CD4-positive, alpha-beta T cell (primary cell): ENCODE measurements around the gene TMPRSS7. TPM values are rescaled to one million over a fixed set of nuclear protein-coding genes. Genes with fewer than 3 reads are reported as not detected.

Experiments
- ATAC-seq: fragments of 200-7000 bp; cut with Tn5 transposase; one replicate; pipeline ENCODE4 v1.10.0; 2022; ENCODE audit warnings: mild to moderate bottlenecking; ENCODE audit not compliant: poor library complexity
- CTCF ChIA-PET: fragments of 350-600 bp; sonication (Branson Sonifier 250); formaldehyde crosslinking; loops from one replicate; lab custom pipeline; 2021; ENCODE audit warnings: antibody characterized with exemption, inconsistent platforms; lab: Charles Lee
- POLR2A ChIA-PET: fragments of 350-600 bp; sonication (Branson Sonifier 250); formaldehyde crosslinking; loops from one replicate; lab custom pipeline; 2021; ENCODE audit warnings: antibody characterized with exemption, inconsistent platforms; lab: Charles Lee
- DNase-seq, 14 experiments: peaks; one replicate each; pipeline ENCODE4 v3.0.0-alpha.2; 2013 to 2020; ENCODE audit warnings: mixed read lengths in 2 of 14
- H3K27ac ChIP-seq, 2 donors: one replicate each; pipeline versions ENCODE4 v1.5.1 to v1.7.0; 2013; ENCODE audit warnings: low read length in 2 of 2, low read depth in 1 of 2, mild to moderate bottlenecking in 1 of 2
- H3K27me3 ChIP-seq, 2 experiments: 1 replicate in 1 of 2; 2 replicates in 1 of 2; pipeline versions ENCODE4 v1.6.1 to v1.7.0; 2013; ENCODE audit warnings: low read length in 2 of 2, control low read depth in 1 of 2, mild to moderate bottlenecking in 1 of 2, moderate library complexity in 1 of 2; ENCODE audit not compliant: insufficient read depth in 2 of 2, control insufficient read depth in 1 of 2
- H3K36me3 ChIP-seq: one replicate; pipeline ENCODE4 v1.6.1; 2013; ENCODE audit warnings: low read length, control low read depth; ENCODE audit not compliant: insufficient read depth
- H3K4me1 ChIP-seq: one replicate; pipeline ENCODE4 v1.6.1; 2013; ENCODE audit warnings: low read length, control low read depth; ENCODE audit not compliant: insufficient read depth
- H3K4me3 ChIP-seq: one replicate; pipeline ENCODE4 v1.5.1; 2013; ENCODE audit warnings: mild to moderate bottlenecking, low read length, moderate library complexity
- H3K9me3 ChIP-seq, 2 experiments: 1 replicate in 1 of 2; 2 replicates in 1 of 2; pipeline versions ENCODE4 v1.6.1 to v1.7.0; 2013; ENCODE audit warnings: low read length in 2 of 2, mild to moderate bottlenecking in 2 of 2, control low read depth in 1 of 2, moderate library complexity in 1 of 2; ENCODE audit not compliant: control insufficient read depth in 1 of 2, insufficient read depth in 1 of 2
- H3K27ac Mint-ChIP-seq: one replicate; pipeline ENCODE4 v1.8.0; 2020; ENCODE audit warnings: mixed read lengths
- H3K27me3 Mint-ChIP-seq: one replicate; pipeline ENCODE4 v1.8.0; 2021; ENCODE audit warnings: mixed read lengths
- H3K36me3 Mint-ChIP-seq: one replicate; pipeline ENCODE4 v1.8.0; 2021; ENCODE audit warnings: low read depth, mixed read lengths
- H3K4me1 Mint-ChIP-seq: one replicate; pipeline ENCODE4 v1.8.0; 2021; ENCODE audit warnings: low read depth, mixed read lengths
- H3K4me3 Mint-ChIP-seq: one replicate; pipeline ENCODE4 v1.8.0; 2020; ENCODE audit warnings: mild to moderate bottlenecking, mixed read lengths
- H3K9me3 Mint-ChIP-seq: one replicate; pipeline ENCODE4 v1.8.0; 2020; ENCODE audit warnings: mixed read lengths
- CTCF ChIP-seq: fragments of 200-600 bp; IDR thresholded peaks from one replicate; pipeline ENCODE4 v1.8.0; 2022; ENCODE audit warnings: antibody characterized with exemption, mild to moderate bottlenecking
- intact Hi-C, 2 experiments: fragments of 100-400 bp; cut with DNase I in 1 of 2; cut with micrococcal nuclease in 1 of 2; formaldehyde crosslinking; loops; one replicate each; pipeline versions ENCODE4 v1.15.1 to v1.9.0; 2023 to 2025; cut with DNase I, micrococcal nuclease
- total RNA-seq, 174 experiments: library from RNA in 2 of 174; stranded (reverse) in 2 of 174; gene quantifications; one replicate each; pipeline ENCODE4 v1.2.3 and lab custom pipeline; 2021 to 2026

The TMPRSS7 gene
- total RNA-seq, 2 experiments from 2014 or later = 0.14 TPM; not detected in 1

GRCh38 chr3:112007633-112008032 is 26.9 kb upstream of the TMPRSS7 start:
- no peak for ATAC-seq
- no peak for TF ChIP-seq CTCF
- H3K4me3 Mint-ChIP-seq = no peak overlapping the region
- H3K36me3 ChIP-seq = no peaks in the 10 kb centered on the region
- no peaks in the 10 kb centered on the region for H3K27me3 Mint-ChIP-seq
- intact Hi-C loops = no loop called here
- no peaks in the 10 kb centered on the region for H3K9me3 ChIP-seq
- no peak for DNase-seq
- H3K27me3 ChIP-seq = no peaks in the 10 kb centered on the region
- H3K4me1 Mint-ChIP-seq = peaks cover 18% of the 10 kb centered on the region
- no peaks in the 10 kb centered on the region for H3K36me3 Mint-ChIP-seq
- no peak overlapping the region for H3K27ac ChIP-seq
- ChIA-PET POLR2A (interaction anchor here (2.5 kb wide), 1 partner anchor 19 kb away, joined by 6 read pairs; no protein-coding TSS in a partner anchor), CTCF (interaction anchor here (2.0 kb wide), 1 partner anchor 9 kb away, joined by 4 read pairs; the partner anchor contains the start of gene TAGLN3)
- peaks cover 12% of the 10 kb centered on the region for H3K4me1 ChIP-seq
- no peak overlapping the region for H3K27ac Mint-ChIP-seq
- H3K4me3 ChIP-seq = no peak overlapping the region
- H3K9me3 Mint-ChIP-seq = no peaks in the 10 kb centered on the region

- ChIA-PET CTCF (no interaction called here), POLR2A (no interaction called here)
- Histone ChIP-seq H3K36me3 (no peaks in the 10 kb centered on the region), H3K4me3 (no peak overlapping the region), H3K27ac (no peak overlapping the region), H3K4me1 (peaks cover 8% of the 10 kb centered on the region), H3K9me3 (no peaks in the 10 kb centered on the region), H3K27me3 (no peaks in the 10 kb centered on the region)
- DNase-seq (no peak), ATAC-seq (no peak)
- intact Hi-C loops = loop anchor here in 1 of 2 experiments (5.0 kb wide), 1 partner anchor 32 kb away; the partner anchor contains the start of gene ABHD10
- H3K27me3 Mint-ChIP-seq = no peaks in the 10 kb centered on the region
- H3K36me3 Mint-ChIP-seq = no peaks in the 10 kb centered on the region
- no peak overlapping the region for H3K4me3 Mint-ChIP-seq
- no peak overlapping the region for H3K27ac Mint-ChIP-seq
- H3K9me3 Mint-ChIP-seq = no peaks in the 10 kb centered on the region
- H3K4me1 Mint-ChIP-seq = peaks cover 10% of the 10 kb centered on the region
- no peak for TF ChIP-seq CTCF
Measured at GRCh38 chr3:112009670-112010069, 24.9 kb upstream of the TMPRSS7 start.

- H3K4me1 ChIP-seq = peaks cover 8% of the 10 kb centered on the region
- Mint-ChIP-seq H3K4me1 (peaks cover 10% of the 10 kb centered on the region), H3K4me3 (no peak overlapping the region), H3K27me3 (no peaks in the 10 kb centered on the region), H3K36me3 (no peaks in the 10 kb centered on the region), H3K9me3 (no peaks in the 10 kb centered on the region), H3K27ac (no peak overlapping the region)
- ATAC-seq (no peak), DNase-seq (no peak)
- H3K27me3 ChIP-seq = no peaks in the 10 kb centered on the region
- no peak overlapping the region for H3K4me3 ChIP-seq
- POLR2A ChIA-PET = no interaction called here
- intact Hi-C loops = loop anchor here in 1 of 2 experiments (5.0 kb wide), 1 partner anchor 33 kb away; the partner anchor contains the start of gene ABHD10
- no peaks in the 10 kb centered on the region for H3K9me3 ChIP-seq
- no peaks in the 10 kb centered on the region for H3K36me3 ChIP-seq
- CTCF ChIA-PET = no interaction called here
- H3K27ac ChIP-seq = no peak overlapping the region
- no peak for TF ChIP-seq CTCF
Measured at GRCh38 chr3:112010636-112011035, 23.9 kb upstream of the TMPRSS7 start.
